AG04449 (cell line): ENCODE measurements around the gene ANKDD1A.

ENCODE experiments used
- CTCF ChIA-PET: fragments of 350-600 bp; formaldehyde crosslinking; extraction: SDS; loops from one replicate; lab custom pipeline; 2021; ENCODE audit warnings: antibody characterized with exemption; lab: Yijun Ruan, JAX
- POLR2A ChIA-PET: fragments of 400-600, 350-600 bp; formaldehyde crosslinking; extraction: SDS; loops from one replicate; lab custom pipeline; 2020; ENCODE audit warnings: antibody characterized with exemption, inconsistent platforms; lab: Yijun Ruan, JAX
- DNase-seq: peaks from one replicate; pipeline ENCODE4 v3.0.0-alpha.2; 2010; ENCODE audit warnings: low read depth, low spot score
- H3K4me3 ChIP-seq: 2 replicates; pipeline ENCODE4 v1.5.1; 2011; ENCODE audit warnings: low read depth, mild to moderate bottlenecking, control low read depth, low read length
- TF ChIP-seq, protein P1 (sequence below): IDR thresholded peaks from one replicate; pipeline ENCODE4 v1.5.1; 2011; ENCODE audit warnings: mild to moderate bottlenecking, moderate library complexity, low read length, control low read depth, inconsistent platforms; ENCODE audit not compliant: insufficient read depth; ENCODE audit errors: missing control alignments

The ANKDD1A gene

DNA sequence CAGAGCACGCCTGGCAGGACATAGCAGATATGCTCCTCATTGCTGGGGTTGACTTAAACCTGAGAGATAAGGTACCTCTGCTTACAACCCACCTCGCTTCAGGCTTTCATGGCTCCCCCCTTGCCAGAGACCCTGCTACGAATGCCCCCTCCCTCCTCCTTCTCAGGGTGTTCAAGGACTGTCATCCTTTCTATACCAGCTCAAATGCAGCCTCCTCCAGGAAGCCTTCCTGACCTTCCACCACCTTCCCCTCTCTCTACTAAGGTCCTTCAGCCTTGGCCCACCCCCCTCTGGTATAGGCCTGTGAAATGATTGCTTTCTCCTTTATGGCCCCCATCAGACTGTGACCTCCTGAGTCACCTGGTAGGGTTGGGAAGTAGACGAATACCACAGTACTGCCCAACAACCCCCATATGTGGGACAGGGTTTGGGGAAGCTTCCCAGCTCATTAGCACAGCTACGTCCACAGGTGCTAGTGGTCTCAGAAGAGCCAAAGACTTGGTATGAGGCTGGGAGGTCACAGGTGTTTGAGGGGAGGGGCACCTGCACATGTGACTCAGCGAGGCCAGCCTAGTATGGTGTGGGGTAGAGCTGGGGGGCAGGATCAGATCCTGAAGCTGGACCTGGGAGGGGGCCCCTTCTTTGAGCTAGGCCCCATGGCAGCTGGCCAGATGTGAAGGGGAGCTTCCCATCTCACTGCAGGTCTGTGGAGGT is 32.0 kb downstream of the ANKDD1A start:
- POLR2A ChIA-PET, result no interaction called here
- CTCF ChIA-PET, result interaction anchor here (0.7 to 1.7 kb wide), 2 partner anchors 11 to 216 kb away, joined by 3 to 4 read pairs; no protein-coding TSS in a partner anchor
- no peak overlapping the region for H3K4me3 ChIP-seq

DNA sequence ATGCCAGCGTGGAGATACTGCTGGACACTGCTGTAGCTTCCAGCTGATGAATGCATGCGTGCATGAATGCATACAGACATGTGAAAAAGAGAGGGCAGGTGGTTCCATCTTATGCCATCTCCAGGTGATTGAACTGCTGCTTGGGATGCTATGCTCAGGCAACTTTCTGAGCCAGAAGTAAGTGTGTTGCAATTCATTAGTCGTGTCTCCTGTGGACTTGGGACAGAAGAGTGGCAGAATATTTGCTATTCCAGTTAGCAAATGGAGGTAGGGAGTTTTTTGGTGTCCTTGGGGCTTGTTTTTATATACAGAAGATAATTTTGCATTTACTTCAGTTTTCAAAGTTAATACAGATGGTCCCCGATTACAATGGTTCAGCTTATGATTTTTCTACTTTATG is 33.3 kb downstream of the ANKDD1A start:
- ChIA-PET POLR2A (no interaction called here), CTCF (interaction anchor here (1.2 to 1.7 kb wide), 2 partner anchors 136 to 217 kb away, joined by 3 to 4 read pairs; no protein-coding TSS in a partner anchor)
- TF ChIP-seq, protein P1, sequence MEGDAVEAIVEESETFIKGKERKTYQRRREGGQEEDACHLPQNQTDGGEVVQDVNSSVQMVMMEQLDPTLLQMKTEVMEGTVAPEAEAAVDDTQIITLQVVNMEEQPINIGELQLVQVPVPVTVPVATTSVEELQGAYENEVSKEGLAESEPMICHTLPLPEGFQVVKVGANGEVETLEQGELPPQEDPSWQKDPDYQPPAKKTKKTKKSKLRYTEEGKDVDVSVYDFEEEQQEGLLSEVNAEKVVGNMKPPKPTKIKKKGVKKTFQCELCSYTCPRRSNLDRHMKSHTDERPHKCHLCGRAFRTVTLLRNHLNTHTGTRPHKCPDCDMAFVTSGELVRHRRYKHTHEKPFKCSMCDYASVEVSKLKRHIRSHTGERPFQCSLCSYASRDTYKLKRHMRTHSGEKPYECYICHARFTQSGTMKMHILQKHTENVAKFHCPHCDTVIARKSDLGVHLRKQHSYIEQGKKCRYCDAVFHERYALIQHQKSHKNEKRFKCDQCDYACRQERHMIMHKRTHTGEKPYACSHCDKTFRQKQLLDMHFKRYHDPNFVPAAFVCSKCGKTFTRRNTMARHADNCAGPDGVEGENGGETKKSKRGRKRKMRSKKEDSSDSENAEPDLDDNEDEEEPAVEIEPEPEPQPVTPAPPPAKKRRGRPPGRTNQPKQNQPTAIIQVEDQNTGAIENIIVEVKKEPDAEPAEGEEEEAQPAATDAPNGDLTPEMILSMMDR, result no peak
- H3K4me3 ChIP-seq, result no peak overlapping the region
- DNase-seq, result no peak

More for the DNA sequence above, 32.0 kb downstream of the ANKDD1A start:
- DNase-seq, result no peak
- TF ChIP-seq, protein P1, result no peak

DNA sequence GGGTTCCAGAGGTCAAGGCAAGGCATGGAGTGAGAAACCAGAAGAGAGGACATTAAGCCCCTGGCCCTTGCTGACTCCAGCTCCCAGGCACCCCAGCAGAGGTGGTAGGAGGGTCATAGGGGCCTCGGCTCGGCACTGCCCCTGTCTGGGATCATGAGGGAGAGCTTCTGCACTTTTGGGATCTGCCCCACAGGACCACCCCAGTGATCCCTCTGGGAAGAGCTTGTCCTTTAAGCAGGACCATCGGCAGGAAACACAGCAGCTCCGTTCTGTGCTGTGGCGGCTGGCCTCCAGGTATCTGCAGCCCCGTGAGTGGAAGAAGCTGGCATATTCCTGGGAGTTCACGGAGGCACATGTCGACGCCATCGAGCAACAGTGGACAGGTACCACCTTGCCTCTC is 35.5 kb downstream of the ANKDD1A start:
- ChIA-PET CTCF (no interaction called here), POLR2A (no interaction called here)

DNA sequence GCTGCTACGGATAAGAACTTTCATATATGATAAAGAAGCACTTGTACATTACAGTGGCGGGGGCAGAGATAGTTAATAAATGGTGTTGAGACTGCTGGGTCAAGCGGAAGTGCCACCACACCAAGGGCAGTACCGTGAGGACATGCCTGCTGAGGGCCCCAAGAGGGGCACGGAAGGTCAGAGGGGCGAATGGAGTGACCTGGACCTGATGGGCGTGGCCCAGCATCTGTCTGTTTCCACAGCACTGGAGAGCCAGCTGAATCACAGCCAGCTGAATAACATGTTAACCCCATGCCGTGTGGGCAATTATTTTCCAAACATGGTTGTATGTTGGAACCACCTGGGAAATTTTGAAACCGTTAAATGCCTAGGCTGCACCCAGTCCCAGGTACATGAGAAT is 37.2 kb downstream of the ANKDD1A start:
- no peak for DNase-seq
- POLR2A ChIA-PET, result no interaction called here
- TF ChIP-seq, protein P1, result no peak
- CTCF ChIA-PET, result no interaction called here
- no peak overlapping the region for H3K4me3 ChIP-seq

More for the DNA sequence above, 35.5 kb downstream of the ANKDD1A start:
- no peak overlapping the region for H3K4me3 ChIP-seq
- TF ChIP-seq, protein P1, result no peak
- DNase-seq, result no peak

DNA sequence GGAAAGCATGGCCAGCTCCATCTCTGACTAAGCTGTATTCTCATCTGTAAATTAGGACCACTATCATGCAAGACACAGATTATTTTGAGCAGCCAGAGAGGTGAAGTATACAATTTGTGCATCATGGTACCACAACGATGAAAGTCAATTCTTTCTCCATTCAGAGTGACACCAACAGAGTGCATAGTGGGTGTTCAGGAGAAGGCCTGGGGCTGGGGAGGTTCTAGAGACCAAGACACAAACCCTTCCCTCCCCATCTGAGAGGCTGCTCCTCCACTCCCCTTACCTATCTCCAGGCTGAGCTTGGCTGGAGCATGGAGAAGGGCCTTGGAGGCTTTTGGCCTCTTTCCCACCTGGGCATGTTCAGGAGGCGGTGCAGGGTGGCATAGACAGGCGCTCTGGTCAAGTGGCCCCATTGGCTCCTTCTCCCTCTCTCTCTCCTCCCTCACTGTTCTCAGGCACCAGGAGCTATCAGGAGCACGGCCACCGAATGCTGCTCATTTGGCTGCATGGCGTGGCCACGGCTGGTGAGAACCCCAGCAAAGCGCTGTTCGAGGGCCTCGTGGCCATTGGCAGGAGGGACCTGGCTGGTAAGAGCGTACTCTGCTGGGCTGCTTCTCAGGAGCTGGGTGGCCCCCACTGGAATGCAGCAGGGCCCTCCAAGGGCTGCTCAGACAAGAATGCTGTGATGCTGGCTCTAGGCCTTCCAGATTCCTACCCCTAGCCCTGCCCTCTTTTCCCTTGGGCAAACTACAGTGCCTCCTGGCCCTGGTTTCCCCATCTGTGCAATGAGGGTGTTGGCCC is 37.9 kb downstream of the ANKDD1A start:
- DNase-seq, result no peak
- ChIA-PET CTCF (no interaction called here), POLR2A (no interaction called here)
- H3K4me3 ChIP-seq, result no peak overlapping the region
- TF ChIP-seq, protein P1, result no peak

DNA sequence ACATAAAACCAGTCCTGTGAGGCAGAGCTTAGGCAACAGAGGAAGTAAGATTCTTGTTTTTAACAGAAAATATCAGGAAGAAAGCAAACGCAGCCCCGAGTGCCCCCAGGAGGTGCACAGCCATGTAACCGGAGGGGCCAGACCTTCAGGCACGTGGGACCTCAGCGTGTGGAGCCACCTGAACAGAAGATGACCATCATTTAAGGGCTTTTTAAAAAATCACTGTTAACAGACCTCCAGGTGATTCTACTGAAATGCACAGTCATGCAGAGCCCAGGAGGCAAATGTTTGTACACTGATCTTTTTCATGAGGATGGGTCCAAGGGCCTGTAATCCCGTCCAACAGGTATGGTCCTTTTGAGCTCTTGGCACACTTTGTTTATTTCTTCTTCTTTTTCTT is 39.2 kb downstream of the ANKDD1A start:
- ChIA-PET POLR2A (no interaction called here), CTCF (no interaction called here)
- no peak overlapping the region for H3K4me3 ChIP-seq
- TF ChIP-seq, protein P1, result no peak
- DNase-seq, result no peak
